ENCODE measurements around the gene UHRF1.
"Not testable (repeated sequence)": the region's sequence is repeated elsewhere in the genome, so short reads cannot be mapped to it uniquely, and the experiment has no call there.

Gene UHRF1

GRCh38 chr19:4909156-4909896 lies at the start of gene UHRF1:
Gene UHRF1, plus strand, starts transcription at chr19:4909501. Its CDS starts 1,385 bp downstream, at chr19:4910886.
- FAIRE-seq: no peak
- peak; percentile 23 for DNase-seq (ENCODE audit: low spot score)

DNA sequence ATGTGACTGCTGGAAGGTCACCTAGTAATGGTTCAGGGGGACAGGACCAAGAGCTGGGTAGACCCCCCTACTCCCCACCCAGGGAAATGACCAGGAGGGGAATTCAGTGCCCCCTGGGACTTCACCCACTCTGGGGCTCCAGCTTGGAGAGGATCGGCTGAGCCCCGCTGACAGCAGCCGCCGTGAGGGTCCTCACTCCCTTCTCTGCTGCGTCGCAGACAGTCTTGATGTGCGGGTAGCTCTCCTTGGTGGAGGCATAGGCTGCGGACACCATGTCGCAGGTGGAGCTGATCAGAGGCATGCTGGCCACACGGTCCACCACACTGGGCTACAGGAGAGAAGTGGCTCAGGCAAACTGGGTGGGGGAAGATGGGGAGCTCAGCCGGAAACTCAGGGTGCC lies 49.6 kb upstream of the UHRF1 start:
- DNase-seq (ENCODE audit: low spot score): no peak
- no peak for FAIRE-seq

DNA sequence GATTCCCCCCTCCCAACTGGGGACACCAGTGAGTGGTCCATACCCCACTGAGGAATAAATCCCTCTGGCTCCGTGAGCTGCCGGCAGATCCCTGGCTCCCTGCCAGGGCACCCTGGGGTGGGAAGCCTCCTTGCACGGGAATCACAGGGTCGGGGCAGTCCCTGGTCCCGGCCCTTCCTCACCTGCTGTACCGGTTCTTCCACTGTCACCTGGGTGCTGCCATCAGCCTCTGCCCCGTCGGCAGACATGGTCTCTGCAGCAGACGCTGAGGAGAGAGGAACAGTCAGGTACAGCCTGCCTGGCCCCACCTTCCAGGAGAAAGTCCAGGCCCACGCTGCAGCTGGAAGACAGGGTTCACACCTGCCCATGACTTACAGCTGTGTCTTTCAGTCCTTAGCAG lies 48.2 kb upstream of the UHRF1 start:
- FAIRE-seq: no peak
- DNase-seq (ENCODE audit: low spot score): no peak

DNA sequence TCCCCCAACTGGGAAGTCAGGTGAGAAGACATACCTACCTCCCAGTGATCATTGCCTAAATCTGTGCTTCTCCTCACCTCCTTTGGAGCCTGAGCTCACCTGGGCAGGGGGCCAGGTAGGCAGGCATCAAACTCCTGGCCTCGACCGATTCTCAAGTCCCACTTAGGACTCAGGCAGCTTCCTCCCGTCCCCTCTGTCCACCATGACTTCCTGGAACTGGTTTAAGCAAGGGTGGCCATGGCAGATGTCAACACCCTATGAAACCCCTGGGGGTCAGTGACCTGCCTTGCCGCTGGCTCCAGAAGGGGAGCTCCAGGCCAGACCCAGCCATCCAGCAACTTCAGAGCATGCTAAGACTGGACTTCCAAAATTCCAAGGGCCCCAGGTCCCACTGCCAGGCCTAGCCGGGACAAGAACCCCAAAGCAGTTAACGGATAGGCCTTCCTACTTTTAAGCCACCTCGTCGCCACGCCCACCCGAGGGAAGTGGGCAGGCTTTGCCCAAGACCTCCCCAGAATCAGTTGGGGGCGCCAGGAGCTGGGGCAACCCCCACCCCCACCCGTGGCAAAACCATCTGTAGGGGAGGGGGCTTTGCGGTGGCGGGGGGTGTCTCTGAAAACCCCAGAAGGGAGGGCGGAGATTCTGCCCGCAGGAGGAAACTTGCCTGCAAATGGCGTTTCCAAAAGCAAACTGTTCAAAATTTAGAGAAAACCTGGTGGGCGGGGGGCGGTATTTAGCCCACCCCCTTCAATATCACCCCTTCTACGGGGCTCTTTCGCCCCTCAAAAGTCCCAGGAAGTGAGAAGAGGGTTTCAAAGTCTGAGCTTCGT lies 42.5 kb upstream of the UHRF1 start:
- DNase-seq (ENCODE audit: low spot score): no peak
- FAIRE-seq: no peak

GRCh38 chr19:4867534-4868285 lies 41.6 kb upstream of the UHRF1 start, which contains the start of gene PLIN3:
Gene PLIN3, minus strand, starts transcription at chr19:4867667. Its CDS starts 6,273 bp downstream, at chr19:4861394.
- FAIRE-seq (peak; percentile 32), DNase-seq (ENCODE audit: low spot score) (peak; percentile 87)

DNA sequence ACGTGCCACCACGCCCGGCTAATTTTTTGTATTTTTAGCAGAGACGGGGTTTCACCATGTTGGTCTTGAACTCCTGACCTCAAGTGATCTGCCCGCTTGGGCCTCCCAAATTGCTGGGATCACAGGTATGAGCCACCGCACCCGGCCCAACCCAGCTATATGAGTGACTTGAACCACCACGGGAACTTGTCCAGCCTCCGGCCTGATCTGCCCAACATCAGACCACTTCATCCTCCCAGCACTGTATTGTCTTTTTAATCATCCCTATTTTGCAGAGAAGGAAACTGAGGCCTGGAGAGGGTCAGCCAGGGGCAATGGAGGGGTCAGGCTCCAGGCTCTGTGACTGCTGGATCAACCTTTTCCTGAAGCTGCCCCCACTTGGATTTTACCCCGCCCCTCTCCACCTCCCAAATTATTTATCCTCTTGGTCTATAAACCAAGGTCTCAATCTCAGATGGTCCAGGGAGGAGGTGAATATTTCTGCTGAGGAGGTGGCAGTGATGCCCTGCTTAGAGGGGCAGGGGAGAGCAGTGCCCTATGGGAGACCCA lies 40.9 kb upstream of the UHRF1 start:
- DNase-seq (ENCODE audit: low spot score): no peak
- no peak for FAIRE-seq

GRCh38 chr19:4870025-4870700 lies 39.1 kb upstream of the UHRF1 start:
- FAIRE-seq (peak; percentile 93), DNase-seq (ENCODE audit: low spot score) (peak; percentile 98)

DNA sequence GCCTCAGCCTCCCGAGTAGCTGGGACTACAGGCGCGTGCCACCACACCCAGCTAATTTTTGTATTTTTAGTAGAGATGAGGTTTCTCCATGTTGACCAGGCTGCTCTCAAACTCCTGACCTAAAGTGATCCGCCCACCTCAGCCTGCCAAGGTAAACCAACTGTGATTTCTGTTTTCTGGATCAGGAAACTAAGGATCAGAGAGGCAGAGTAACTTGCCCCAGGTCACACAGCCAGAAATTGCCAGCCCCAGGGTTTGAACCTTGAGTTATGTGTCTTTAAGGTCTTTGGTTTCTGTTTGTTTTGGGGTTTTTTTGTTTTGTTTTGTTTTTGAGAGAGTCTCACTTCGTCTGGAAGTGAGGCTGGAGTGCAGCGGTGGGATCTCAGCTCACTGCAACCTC lies 37.6 kb upstream of the UHRF1 start:
- no peak for DNase-seq (ENCODE audit: low spot score)
- FAIRE-seq: no peak

GRCh38 chr19:4873930-4874329 lies 35.4 kb upstream of the UHRF1 start:
- no peak for DNase-seq (ENCODE audit: low spot score)
- FAIRE-seq: no peak

DNA sequence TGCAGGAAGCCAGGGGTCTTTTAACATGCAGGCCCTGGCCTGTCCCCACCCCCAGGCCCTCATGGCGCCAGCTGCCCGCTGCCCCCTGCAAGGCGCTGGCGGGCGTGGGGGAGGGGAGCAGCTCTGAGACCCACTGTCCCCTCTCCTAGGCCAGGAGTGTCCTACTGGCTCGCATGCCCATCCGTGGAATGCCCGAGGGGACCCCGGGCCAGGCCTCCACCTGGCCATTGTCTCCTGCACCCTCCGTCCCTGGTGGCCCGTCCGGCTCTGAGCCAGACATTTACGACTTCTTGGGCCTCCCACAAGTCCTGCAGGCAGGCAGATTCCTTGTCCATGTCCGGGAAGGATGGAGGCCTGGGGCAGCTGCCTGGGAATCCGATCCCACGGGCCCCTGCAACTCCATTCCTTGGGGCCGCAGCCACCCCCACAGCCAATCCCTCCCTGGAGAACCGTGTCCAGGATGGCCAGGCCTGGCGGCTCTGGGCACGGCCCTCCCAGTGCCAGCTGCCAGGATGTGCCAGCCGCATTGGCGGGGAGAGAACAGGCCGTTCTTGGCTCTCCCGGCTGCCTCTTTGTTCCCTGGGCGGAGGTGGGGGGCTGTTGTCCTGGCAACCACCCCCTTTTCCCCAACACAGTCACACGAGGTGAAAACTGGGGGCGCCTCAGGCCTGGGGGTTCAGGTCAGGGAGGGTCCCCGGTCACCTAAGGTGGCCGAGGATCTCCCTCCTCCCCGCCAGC lies 31.4 kb upstream of the UHRF1 start:
- DNase-seq (ENCODE audit: low spot score) (no peak), FAIRE-seq (no peak)

GRCh38 chr19:4878491-4878968 lies 30.8 kb upstream of the UHRF1 start:
- DNase-seq (ENCODE audit: low spot score) (no peak), FAIRE-seq (no peak)

GRCh38 chr19:4879041-4879440 lies 30.3 kb upstream of the UHRF1 start:
- FAIRE-seq (no peak), DNase-seq (ENCODE audit: low spot score) (peak; percentile 8)

DNA sequence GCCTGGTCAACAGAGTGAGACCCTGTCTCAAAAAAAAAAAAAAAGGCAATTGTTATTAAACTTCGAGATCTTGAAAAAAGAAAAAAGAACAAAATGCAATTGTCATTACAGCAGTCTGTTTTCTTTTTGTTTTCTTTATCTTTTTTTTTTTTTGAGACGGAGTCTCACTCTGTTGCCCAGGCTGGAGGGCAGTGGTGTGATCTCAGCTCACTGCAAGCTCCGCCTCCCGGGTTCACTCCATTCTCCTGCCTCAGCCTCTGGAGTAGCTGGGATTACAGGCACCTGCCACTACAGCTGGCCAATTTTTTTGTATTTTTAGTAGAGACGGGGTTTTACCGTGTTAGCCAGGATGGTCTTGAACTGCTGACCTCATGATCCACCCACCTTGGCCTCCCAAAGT lies 26.4 kb upstream of the UHRF1 start:
- FAIRE-seq; DNase-seq (ENCODE audit: low spot score): not testable (repeated sequence)

DNA sequence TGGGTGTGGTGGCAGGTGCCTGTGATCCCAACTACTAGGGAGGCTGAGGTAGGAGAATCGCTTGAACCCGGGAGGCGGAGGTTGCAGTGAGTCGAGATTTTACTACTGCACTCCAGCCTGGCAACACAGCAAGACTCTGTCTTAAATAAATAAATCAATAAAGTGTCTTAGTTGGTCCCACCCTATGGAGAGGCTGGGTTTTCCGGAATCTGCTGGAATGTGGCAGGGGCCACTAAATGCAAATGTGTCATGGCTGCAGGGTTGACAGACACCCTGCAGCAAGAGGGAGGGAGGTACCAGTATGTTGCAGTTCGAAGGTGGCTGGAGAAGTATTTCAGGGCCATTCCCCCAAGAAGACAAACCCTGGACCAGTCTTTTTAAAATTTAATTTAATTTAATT lies 24.3 kb upstream of the UHRF1 start:
- FAIRE-seq; DNase-seq (ENCODE audit: low spot score): not testable (repeated sequence)

GRCh38 chr19:4887803-4888202 lies 21.5 kb upstream of the UHRF1 start:
- FAIRE-seq; DNase-seq (ENCODE audit: low spot score): not testable (repeated sequence)

DNA sequence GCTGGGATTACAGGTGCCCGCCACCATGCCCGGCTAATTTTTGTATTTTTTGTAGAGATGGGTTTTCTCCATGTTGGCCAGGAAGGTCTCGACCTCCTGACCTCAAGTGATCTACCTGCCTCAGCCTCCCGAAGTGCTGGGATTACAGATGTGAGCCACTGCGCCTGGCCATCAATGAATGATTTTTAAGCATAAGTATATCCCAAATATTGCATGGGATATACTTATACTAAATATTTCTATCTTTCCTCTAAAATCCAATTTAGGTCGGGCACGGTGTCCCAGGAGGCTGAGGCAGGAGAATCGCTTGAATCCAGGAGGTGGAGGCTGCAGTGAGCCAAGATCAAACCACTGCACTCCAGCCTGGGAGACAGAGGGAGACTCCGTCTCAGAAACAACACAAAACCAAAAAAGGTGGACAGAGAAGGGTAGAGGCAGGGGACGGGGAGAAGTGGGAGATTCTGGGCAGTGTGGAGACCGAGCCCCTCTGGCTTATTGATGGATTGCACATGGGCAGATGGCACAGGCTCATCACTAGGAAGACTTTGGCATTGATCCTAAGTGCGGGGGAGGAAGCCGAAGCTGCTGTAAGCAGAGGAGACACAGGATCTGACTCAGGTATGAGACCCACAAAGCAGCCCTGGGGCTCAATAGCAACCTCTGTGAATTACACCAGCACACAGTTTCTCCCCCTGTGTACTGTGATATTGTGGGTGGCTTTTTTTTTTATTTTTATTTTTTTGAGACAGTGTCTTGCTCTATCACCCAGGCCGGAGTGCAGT lies 20.1 kb upstream of the UHRF1 start:
- no peak for FAIRE-seq
- DNase-seq (ENCODE audit: low spot score): peak; percentile 27

GRCh38 chr19:4891066-4891465 lies 18.2 kb upstream of the UHRF1 start:
- DNase-seq (ENCODE audit: low spot score) (no peak), FAIRE-seq (no peak)

DNA sequence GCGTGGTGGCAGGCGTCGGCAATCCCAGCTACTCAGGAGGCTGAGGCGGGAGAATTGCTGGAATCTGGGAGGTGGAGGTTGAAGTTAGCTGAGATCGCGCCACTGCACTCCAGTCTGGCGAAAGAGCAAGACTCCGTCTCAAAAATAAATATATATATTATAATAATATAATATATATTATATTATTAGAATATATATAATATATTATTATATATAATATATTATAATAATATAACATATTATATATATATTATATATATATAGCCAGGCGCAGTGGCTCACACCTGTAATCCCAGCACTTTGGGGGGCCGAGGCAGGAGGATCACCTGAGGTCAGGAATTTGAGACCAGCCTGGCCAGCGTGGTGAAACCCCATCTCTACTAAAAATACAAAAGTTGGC lies 16.3 kb upstream of the UHRF1 start:
- not testable (repeated sequence) for DNase-seq (ENCODE audit: low spot score); FAIRE-seq

DNA sequence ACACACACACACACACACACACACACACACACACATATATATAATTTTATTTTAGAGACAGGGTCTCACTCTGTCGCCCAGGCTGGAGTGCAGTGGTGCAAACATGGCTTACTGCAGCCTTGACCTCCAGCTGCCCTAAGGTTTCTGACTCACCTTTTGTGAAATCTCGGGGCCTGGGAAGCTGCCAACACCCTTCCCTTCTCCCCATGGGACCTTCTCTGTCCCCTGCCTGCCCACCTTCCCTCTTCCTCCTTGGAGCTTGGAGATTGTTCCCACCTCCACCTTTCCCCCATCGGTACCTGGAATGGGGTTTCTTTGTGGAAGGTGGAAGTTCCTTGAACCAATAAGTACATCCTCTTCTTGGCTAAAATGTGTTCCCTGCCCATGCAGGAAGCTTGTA lies 12.9 kb upstream of the UHRF1 start:
- peak; percentile 44 for DNase-seq (ENCODE audit: low spot score)
- peak; percentile 18 for FAIRE-seq
